GM12878 (cell line): ENCODE measurements around the gene GEMIN8. TPM values are rescaled to one million over a fixed set of nuclear protein-coding genes. Genes with fewer than 3 reads are reported as not detected.

ENCODE experiments used
- ATAC-seq: fragments of 200-7000 bp; cut with Tn5 transposase; 3 replicates; pipeline ENCODE4 v1.9.1; 2020; ENCODE audit warnings: mild to moderate bottlenecking, moderate library complexity
- BruUV-seq: library from RNA; stranded (reverse); fragments of 400-500 nt; replicated peaks from 2 replicates; lab custom pipeline; 2021; lab: Mats Ljungman, UMichigan
- CTCF ChIA-PET: fragments of 300-600 bp; sonication (Branson Sonifier 250); formaldehyde crosslinking; extraction: SDS; loops from one replicate; lab custom pipeline; 2021; ENCODE audit warnings: inconsistent platforms; lab: Yijun Ruan, JAX
- POLR2A ChIA-PET: fragments of 350-600 bp; formaldehyde crosslinking; extraction: SDS; loops from one replicate; lab custom pipeline; 2021; ENCODE audit warnings: inconsistent platforms; lab: Charles Lee
- RAD21 ChIA-PET: fragments of 300-600 bp; sonication (Branson Sonifier 250); formaldehyde crosslinking; loops from one replicate; lab custom pipeline; 2023; ENCODE audit warnings: antibody characterized with exemption; ENCODE audit not compliant: unreplicated experiment; lab: Charles Lee
- SMC1A ChIA-PET: fragments of 300-600 bp; sonication (Branson Sonifier 250); formaldehyde crosslinking; loops from one replicate; lab custom pipeline; 2023; ENCODE audit not compliant: unreplicated experiment, uncharacterized antibody; lab: Charles Lee
- DNase-seq: peaks from one replicate; pipeline ENCODE4 v3.0.0-alpha.2; 2011; ENCODE audit warnings: low read depth, low spot score
- FAIRE-seq: peaks from 3 replicates; lab custom pipeline; 2011; peaks lifted over from hg19 to GRCh38; lab: Jason Lieb, UNC
- H2AFZ ChIP-seq: 2 replicates; pipeline ENCODE4 v1.6.0; 2011; ENCODE audit warnings: low read depth, low read length, control low read depth; ENCODE audit not compliant: control insufficient read depth
- H3K27ac ChIP-seq: 2 replicates; pipeline ENCODE4 v1.5.1; 2011; ENCODE audit warnings: control low read depth; ENCODE audit not compliant: control insufficient read depth, insufficient read depth
- H3K27me3 ChIP-seq, 2 experiments: replicated peaks in 1 of 2; 2 replicates each; pipeline versions ENCODE4 v1.6.0 to v1.6.1; 2011; ENCODE audit warnings: low read length in 1 of 2; ENCODE audit not compliant: control insufficient read depth in 2 of 2, insufficient read depth in 2 of 2
- H3K36me3 ChIP-seq, 2 experiments: 2 replicates each; pipeline ENCODE4 v1.5.1; 2011; ENCODE audit warnings: low read length in 1 of 2; ENCODE audit not compliant: control insufficient read depth in 2 of 2, insufficient read depth in 2 of 2
- H3K4me1 ChIP-seq: 2 replicates; pipeline ENCODE4 v1.6.1; 2011; ENCODE audit warnings: mild to moderate bottlenecking, low read length, moderate library complexity, mixed read lengths; ENCODE audit not compliant: control insufficient read depth, insufficient read depth
- H3K4me2 ChIP-seq: 2 replicates; pipeline ENCODE4 v1.6.0; 2011; ENCODE audit warnings: control low read depth; ENCODE audit not compliant: control insufficient read depth, insufficient read depth
- H3K4me3 ChIP-seq: fragments of 200-600 bp; sonication (generic); 2 replicates; pipeline ENCODE4 v1.5.1; 2016
- H3K79me2 ChIP-seq: 2 replicates; pipeline ENCODE4 v1.6.0; 2011; ENCODE audit warnings: low read length; ENCODE audit not compliant: control insufficient read depth, insufficient read depth
- H3K9ac ChIP-seq: 2 replicates; pipeline ENCODE4 v1.8.0; 2011; ENCODE audit warnings: low read length, control low read depth, mixed read lengths; ENCODE audit not compliant: control insufficient read depth, insufficient read depth
- H3K9me3 ChIP-seq: replicated peaks from 3 replicates; pipeline ENCODE4 v1.5.1; 2011; ENCODE audit warnings: mild to moderate bottlenecking, low read length; ENCODE audit not compliant: control insufficient read depth, insufficient read depth
- H4K20me1 ChIP-seq: 2 replicates; pipeline ENCODE4 v1.6.0; 2011; ENCODE audit not compliant: control insufficient read depth, insufficient read depth
- CREM ChIP-seq: IDR thresholded peaks from 2 replicates; pipeline ENCODE4 v1.6.1; 2014; ENCODE audit warnings: antibody characterized with exemption, low read depth
- HDAC2 ChIP-seq: fragments of 200-600 bp; sonication (generic); IDR thresholded peaks from 2 replicates; pipeline ENCODE4 v1.6.1; 2017
- KAT2A ChIP-seq: conservative IDR thresholded peaks from 2 replicates; pipeline ENCODE4 v1.6.1; 2011; ENCODE audit warnings: low read depth, low read length; ENCODE audit not compliant: control insufficient read depth
- MEF2A ChIP-seq: IDR thresholded peaks from 2 replicates; pipeline ENCODE4 v1.6.1; 2011; ENCODE audit warnings: low read depth, mild to moderate bottlenecking, low read length, moderate library complexity; ENCODE audit not compliant: insufficient read depth
- MXI1 ChIP-seq: fragments of 150-350 bp; IDR thresholded peaks from 2 replicates; pipeline ENCODE4 v1.6.1; 2011; ENCODE audit warnings: low read depth, mild to moderate bottlenecking, inconsistent platforms, low read length, improper control_type of control experiment
- NFYB ChIP-seq: IDR thresholded peaks from 2 replicates; pipeline ENCODE4 v1.6.1; 2011; ENCODE audit warnings: low read depth, mild to moderate bottlenecking, low read length, improper control_type of control experiment, moderate library complexity; ENCODE audit not compliant: insufficient read depth
- RAD21 ChIP-seq: IDR thresholded peaks from 2 replicates; pipeline ENCODE4 v1.6.1; 2011; ENCODE audit warnings: mild to moderate bottlenecking, low read depth, low read length, moderate library complexity; ENCODE audit not compliant: insufficient read depth
- RELA ChIP-seq: fragments of 450-650 bp; IDR thresholded peaks from 2 replicates; pipeline ENCODE4 v1.8.0; 2014; ENCODE audit warnings: borderline replicate concordance; ENCODE audit not compliant: partially characterized antibody
- SIX5 ChIP-seq: IDR thresholded peaks from 2 replicates; pipeline ENCODE4 v1.6.1; 2011; ENCODE audit warnings: mild to moderate bottlenecking, low read depth, low read length, moderate library complexity; ENCODE audit not compliant: severe bottlenecking
- SRF ChIP-seq, 2 experiments: IDR thresholded peaks; 2 replicates each; pipeline ENCODE4 v1.6.1; 2011; ENCODE audit warnings: low read depth in 2 of 2, low read length in 2 of 2, mild to moderate bottlenecking in 1 of 2, moderate library complexity in 1 of 2
- TAF1 ChIP-seq: IDR thresholded peaks from 2 replicates; pipeline ENCODE4 v1.6.1; 2011; ENCODE audit warnings: mild to moderate bottlenecking, low read depth, low read length, borderline replicate concordance
- TARDBP ChIP-seq: IDR thresholded peaks from 2 replicates; pipeline ENCODE4 v1.6.1; 2016; ENCODE audit warnings: borderline replicate concordance
- YY1 ChIP-seq: IDR thresholded peaks from 2 replicates; pipeline ENCODE4 v1.6.1; 2011; ENCODE audit warnings: low read depth, mild to moderate bottlenecking, low read length
- in situ Hi-C: fragments of 300-500 bp; cut with MboI; formaldehyde crosslinking; loops from 9 replicates; pipeline ENCODE4 v1.14.3; 2018; ENCODE audit warnings: mixed read lengths
- intact Hi-C: fragments of 100-400 bp; cut with micrococcal nuclease; formaldehyde crosslinking; loops from one replicate; pipeline ENCODE4 v1.14.2; 2022; ENCODE audit not compliant: unreplicated experiment
- polyA plus RNA-seq, 11 experiments: library from polyadenylated mRNA; depleted of rRNA in 4 of 11; unstranded in 6 of 11; stranded (reverse) in 5 of 11; fragments of >200 nt; fragmentation: Nextera tagmentation in 4 of 11; fragmentation: Illumina TruSeq in 1 of 11; extraction: Ambion mirVana in 4 of 11; extraction: Trizol in 1 of 11; gene quantifications; 1 replicate in 1 of 11; 2 replicates in 10 of 11; pipeline versions ENCODE4 v1.2.1 to v1.2.3, GENCODE V29; 2011 to 2016; ENCODE audit warnings: inconsistent platforms in 2 of 11, missing spikeins in 2 of 11, low read depth in 1 of 11
- total RNA-seq, 4 experiments: library from RNA; depleted of rRNA in 3 of 4; stranded (reverse); fragments of >200 nt in 3 of 4; fragmentation: Illumina TruSeq in 1 of 4; extraction: Trizol in 1 of 4; gene quantifications; 2 replicates each; pipeline versions ENCODE4 v1.2.1 to v1.2.3, GENCODE V29; 2013 to 2021
- TF ChIP-seq, protein P1 (sequence below): fragments of 450-650 bp; IDR thresholded peaks from 2 replicates; pipeline ENCODE4 v1.6.1; 2017; ENCODE audit warnings: mild to moderate bottlenecking, moderate library complexity
- TF ChIP-seq, protein P2 (sequence below): IDR thresholded peaks from 2 replicates; pipeline ENCODE4 v1.6.1; 2012; ENCODE audit warnings: low read length, inconsistent platforms

Gene GEMIN8
- total and polyA plus RNA-seq, 10 of the 15 experiments (the other 5 are each of a cell fraction or from before 2014, with no cell fraction given), result 18.4 to 87.0 (median 27.7) TPM

DNA sequence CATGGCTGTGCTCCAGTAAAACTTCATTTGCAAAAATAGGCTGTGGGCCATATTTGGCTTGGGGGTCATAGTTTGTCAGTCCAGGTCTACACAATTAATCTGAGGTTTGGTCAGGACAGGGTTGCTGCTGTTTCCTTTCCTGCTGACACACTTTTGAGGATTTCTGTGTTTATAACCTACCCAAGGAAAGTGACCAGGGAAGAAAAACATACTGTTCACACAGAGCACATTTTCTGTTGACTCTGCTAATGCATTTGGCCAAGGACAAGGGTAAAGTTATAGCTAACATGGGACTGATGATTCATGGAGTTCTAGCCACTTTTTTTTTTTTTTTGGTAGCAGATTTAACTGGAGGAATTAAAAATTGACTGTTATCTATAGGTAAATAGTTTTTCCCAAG is 43.9 kb upstream of the GEMIN8 start:
- FAIRE-seq (no peak), ATAC-seq (no peak), DNase-seq (no peak)
- Histone ChIP-seq H3K27me3 (no peaks in the 10 kb centered on the region; a peak in 1 of 4 replicates), H3K4me2 (no peak overlapping the region), H2AFZ (no peak overlapping the region), H3K4me1 (no peaks in the 10 kb centered on the region), H4K20me1 (no peaks in the 10 kb centered on the region), H3K36me3 (no peaks in the 10 kb centered on the region), H3K79me2 (no peaks in the 10 kb centered on the region), H3K27ac (no peak overlapping the region), H3K9ac (no peak overlapping the region), H3K9me3 (no peaks in the 10 kb centered on the region), H3K4me3 (no peak overlapping the region)
- CTCF ChIA-PET, result interaction anchor here (0.6 to 1.2 kb wide), 3 partner anchors 19 to 221 kb away, joined by 3 to 4 read pairs (median 3); no protein-coding TSS in a partner anchor
- BruUV-seq, result no TSS peak
- RAD21 ChIA-PET, result interaction anchor here (0.6 kb wide), 1 partner anchor 1217 kb away, joined by 3 read pairs; no protein-coding TSS in a partner anchor
- SMC1A ChIA-PET, result interaction anchor here (1.4 kb wide), 1 partner anchor 34 kb away, joined by 3 read pairs; no protein-coding TSS in a partner anchor
- in situ Hi-C loops (no loop called here), intact Hi-C loops (no loop called here)
- POLR2A ChIA-PET, result no interaction called here
- TF ChIP-seq CREM, result no peak
- TF ChIP-seq MEF2A, result no peak
- TF ChIP-seq KAT2A, result no peak
- TF ChIP-seq YY1, result no peak
- no peak for TF ChIP-seq TAF1
- TF ChIP-seq RAD21, result no peak
- TF ChIP-seq, protein P1, sequence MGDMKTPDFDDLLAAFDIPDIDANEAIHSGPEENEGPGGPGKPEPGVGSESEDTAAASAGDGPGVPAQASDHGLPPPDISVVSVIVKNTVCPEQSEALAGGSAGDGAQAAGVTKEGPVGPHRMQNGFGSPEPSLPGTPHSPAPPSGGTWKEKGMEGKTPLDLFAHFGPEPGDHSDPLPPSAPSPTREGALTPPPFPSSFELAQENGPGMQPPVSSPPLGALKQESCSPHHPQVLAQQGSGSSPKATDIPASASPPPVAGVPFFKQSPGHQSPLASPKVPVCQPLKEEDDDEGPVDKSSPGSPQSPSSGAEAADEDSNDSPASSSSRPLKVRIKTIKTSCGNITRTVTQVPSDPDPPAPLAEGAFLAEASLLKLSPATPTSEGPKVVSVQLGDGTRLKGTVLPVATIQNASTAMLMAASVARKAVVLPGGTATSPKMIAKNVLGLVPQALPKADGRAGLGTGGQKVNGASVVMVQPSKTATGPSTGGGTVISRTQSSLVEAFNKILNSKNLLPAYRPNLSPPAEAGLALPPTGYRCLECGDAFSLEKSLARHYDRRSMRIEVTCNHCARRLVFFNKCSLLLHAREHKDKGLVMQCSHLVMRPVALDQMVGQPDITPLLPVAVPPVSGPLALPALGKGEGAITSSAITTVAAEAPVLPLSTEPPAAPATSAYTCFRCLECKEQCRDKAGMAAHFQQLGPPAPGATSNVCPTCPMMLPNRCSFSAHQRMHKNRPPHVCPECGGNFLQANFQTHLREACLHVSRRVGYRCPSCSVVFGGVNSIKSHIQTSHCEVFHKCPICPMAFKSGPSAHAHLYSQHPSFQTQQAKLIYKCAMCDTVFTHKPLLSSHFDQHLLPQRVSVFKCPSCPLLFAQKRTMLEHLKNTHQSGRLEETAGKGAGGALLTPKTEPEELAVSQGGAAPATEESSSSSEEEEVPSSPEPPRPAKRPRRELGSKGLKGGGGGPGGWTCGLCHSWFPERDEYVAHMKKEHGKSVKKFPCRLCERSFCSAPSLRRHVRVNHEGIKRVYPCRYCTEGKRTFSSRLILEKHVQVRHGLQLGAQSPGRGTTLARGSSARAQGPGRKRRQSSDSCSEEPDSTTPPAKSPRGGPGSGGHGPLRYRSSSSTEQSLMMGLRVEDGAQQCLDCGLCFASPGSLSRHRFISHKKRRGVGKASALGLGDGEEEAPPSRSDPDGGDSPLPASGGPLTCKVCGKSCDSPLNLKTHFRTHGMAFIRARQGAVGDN, result no peak
- TF ChIP-seq, protein P2, sequence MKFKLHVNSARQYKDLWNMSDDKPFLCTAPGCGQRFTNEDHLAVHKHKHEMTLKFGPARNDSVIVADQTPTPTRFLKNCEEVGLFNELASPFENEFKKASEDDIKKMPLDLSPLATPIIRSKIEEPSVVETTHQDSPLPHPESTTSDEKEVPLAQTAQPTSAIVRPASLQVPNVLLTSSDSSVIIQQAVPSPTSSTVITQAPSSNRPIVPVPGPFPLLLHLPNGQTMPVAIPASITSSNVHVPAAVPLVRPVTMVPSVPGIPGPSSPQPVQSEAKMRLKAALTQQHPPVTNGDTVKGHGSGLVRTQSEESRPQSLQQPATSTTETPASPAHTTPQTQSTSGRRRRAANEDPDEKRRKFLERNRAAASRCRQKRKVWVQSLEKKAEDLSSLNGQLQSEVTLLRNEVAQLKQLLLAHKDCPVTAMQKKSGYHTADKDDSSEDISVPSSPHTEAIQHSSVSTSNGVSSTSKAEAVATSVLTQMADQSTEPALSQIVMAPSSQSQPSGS, result no peak
- TF ChIP-seq RELA, result no peak
- TF ChIP-seq SIX5, result no peak
- TF ChIP-seq SRF (IDR thresholded peaks at IDR 0.05; ENCODE audit: low read depth in 2 of 2, low read length in 2 of 2), result no peak
- no peak for TF ChIP-seq TARDBP
- TF ChIP-seq HDAC2, result no peak
- no peak for TF ChIP-seq MXI1
- TF ChIP-seq NFYB, result no peak
- TF ChIP-seq, all 136 proteins: peak for 0
